Motor neuron (in vitro differentiated cells): Measurements from ENCODE around the gene TMC3. TPM values are rescaled to one million over a fixed set of nuclear protein-coding genes. Genes with fewer than 3 reads are reported as not detected.
"Not testable (repeated sequence)": the region's sequence is repeated elsewhere in the genome, so short reads cannot be mapped to it uniquely, and the experiment has no call there.

Experiments
- ATAC-seq, 8 experiments: fragments of 200-7000 bp; cut with Tn5 transposase; replicated peaks in 6 of 8; 2 replicates each; pipeline ENCODE4 v1.8.0; 2021; ENCODE audit warnings: mild to moderate bottlenecking in 8 of 8, moderate library complexity in 8 of 8
- H3K27ac ChIP-seq, 2 donors: fragments of 250-450 bp; sonication (Bioruptor Pico); 2 replicates each; pipeline ENCODE4 v1.9.0; 2021; ENCODE audit warnings: antibody characterized with exemption in 2 of 2, mild to moderate bottlenecking in 2 of 2, moderate library complexity in 1 of 2
- H3K4me1 ChIP-seq, 2 donors: fragments of 250-450 bp; sonication (Bioruptor Pico); replicated peaks in 1 of 2; 2 replicates each; pipeline ENCODE4 v1.6.1; 2021; ENCODE audit warnings: antibody characterized with exemption in 2 of 2, mild to moderate bottlenecking in 2 of 2, moderate library complexity in 1 of 2
- H3K4me3 ChIP-seq, 5 donors: fragments of 250-450 bp; sonication (Bioruptor Pico); 2 replicates each; pipeline ENCODE4 v1.9.0; 2021; ENCODE audit warnings: antibody characterized with exemption in 5 of 5, mild to moderate bottlenecking in 5 of 5, moderate library complexity in 4 of 5
- WGBS, 10 experiments: fragments of 450-650 bp; shearing (Covaris generic); methylation state at CpG; one replicate each; pipeline ENCODE4 v1.0.0; 2022; 5-methylcytosine and 5-hydroxymethylcytosine counted together
- in situ Hi-C, 9 experiments: fragments of 400-800 bp; cut with MboI; loops; one replicate each; pipeline ENCODE4 v1.15.0; 2021; ENCODE audit warnings: low sequenced_read_pairs in 9 of 9, low pct_unique_long_range_greater_than_20kb in 2 of 9; ENCODE audit not compliant: unreplicated experiment in 9 of 9
- total RNA-seq, 8 experiments: library from RNA; unstranded; fragments of 300-600 nt; gene quantifications; 2 replicates each; pipeline versions ENCODE4 v1.2.3 to v1.2.4, GENCODE V29; 2022

Gene TMC3
- total RNA-seq, result under 1 TPM in 7 of 8 experiments, not detected in 1; 0.05 to 0.43 (median 0.13) TPM

DNA sequence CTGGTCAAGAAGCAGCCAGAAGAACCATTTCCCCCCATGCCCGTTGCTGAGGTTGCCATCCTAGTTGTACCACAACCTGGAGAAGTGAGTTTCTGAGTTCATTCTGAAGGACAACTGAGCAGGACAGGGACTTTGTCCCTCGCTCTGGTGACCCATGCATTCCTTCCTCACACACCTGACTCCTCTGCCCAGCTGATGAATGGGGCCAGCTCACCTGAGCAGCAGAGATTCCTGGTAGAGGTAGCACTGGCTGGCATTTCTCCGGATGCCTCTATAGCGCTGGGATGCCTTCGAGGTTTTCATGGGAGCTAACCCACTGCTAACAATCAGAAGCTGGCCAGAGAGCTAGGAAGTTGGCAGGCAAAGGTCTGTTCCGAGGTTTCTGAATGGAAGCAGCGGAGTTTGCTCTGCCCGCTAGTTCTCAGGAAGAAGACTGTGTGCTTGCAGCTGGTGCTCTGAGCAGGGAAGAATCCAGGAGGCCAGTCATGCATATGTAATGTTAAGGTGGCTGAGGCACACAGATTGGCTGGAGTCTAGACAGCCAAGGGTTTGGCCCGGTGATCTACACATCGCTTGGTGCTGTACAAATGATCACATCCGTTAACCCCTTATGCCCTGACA, at the start of gene TMC3:
Gene TMC3, minus strand, starts transcription at position 439 of the 621 bp plus-strand sequence. Its CDS starts 136 bp downstream, at position 303.
- no peak within 1 kb of the TSS for H3K4me3 ChIP-seq
- H3K27ac ChIP-seq, result no peak within 1 kb of the TSS
- 22 to 70% (median 45%) methylated on average over 2 to 10 of the region's 11 CpGs; no CpG with 5 or more reads in 3 of the 10 experiments for WGBS, 10 experiments
- peak; percentile 49 to 86 (median 73) for ATAC-seq
- in situ Hi-C loops, result no loop called here
- H3K4me1 ChIP-seq, result peaks cover 2 to 15% of the 10 kb centered on the region in 2 donors

GRCh38 chr15:81421461-81421860, 47.4 kb upstream of the TMC3 start:
- in situ Hi-C loops, result no loop called here
- ATAC-seq, result no peak
- no peaks in the 10 kb centered on the region for H3K4me1 ChIP-seq
- no peak overlapping the region for H3K4me3 ChIP-seq
- H3K27ac ChIP-seq, result no peak overlapping the region
- WGBS, 10 experiments, result 67 to 100% (median 91%) methylated on average over 1 of the region's 1 CpG; no CpG with 5 or more reads in 1 of the 10 experiments

DNA sequence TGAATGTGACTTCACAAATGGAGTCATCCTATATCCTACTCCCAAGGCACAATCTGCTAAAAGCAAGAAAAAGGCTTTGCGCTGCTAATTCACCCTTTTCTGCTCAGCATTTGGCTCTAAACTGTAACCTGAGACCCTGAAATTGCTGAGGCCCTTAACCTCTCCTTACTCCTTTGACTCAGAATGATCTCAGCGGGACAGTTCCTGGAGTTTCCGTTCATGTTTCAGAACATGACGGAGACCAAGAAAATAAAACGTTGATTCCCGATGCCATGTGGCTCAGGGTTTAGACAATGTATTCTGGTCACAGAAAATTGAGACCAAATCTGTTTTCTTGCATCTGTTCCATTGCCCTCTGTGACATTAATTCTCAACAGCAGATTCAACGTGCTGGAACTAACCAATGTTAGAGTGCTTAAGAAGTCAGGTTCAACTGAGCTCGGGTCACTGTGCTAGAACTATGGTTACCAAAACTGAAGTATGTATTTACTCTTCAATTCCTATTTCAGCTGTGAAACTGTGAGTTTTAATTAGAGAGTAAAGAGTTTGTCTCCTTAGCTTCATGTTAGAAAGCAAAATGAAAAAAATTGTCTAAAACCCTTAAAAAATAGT, 45.4 kb upstream of the TMC3 start:
- in situ Hi-C loops, result no loop called here
- H3K4me3 ChIP-seq, result no peak overlapping the region
- ATAC-seq, result peak in 2 of 8 experiments; percentile 9 to 35
- H3K27ac ChIP-seq, result no peak overlapping the region
- no peaks in the 10 kb centered on the region for H3K4me1 ChIP-seq
- WGBS, 10 experiments, result 19 to 75% (median 28%) methylated on average over 5 to 8 of the region's 8 CpGs; no CpG with 5 or more reads in 1 of the 10 experiments

DNA sequence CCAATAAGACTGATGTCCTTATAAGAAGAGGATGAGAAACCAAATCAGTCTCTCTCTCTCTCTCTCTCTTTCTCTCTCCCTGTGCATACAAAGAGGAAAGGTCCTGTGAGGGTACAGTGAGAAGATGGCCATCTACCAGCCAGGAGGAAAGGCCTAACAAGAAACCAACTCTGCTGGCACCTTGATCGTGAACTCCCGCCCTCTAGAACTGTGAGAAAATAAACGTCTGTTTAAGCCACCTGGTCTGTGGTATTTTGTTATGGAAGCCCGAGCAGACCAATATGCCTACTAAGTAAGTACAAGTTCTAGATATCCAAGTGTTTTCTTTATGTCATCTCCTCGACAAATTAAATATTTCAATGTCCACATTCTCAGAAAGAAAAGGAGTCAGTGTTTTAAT, 44.9 kb upstream of the TMC3 start:
- ATAC-seq, result no peak
- no peak overlapping the region for H3K4me3 ChIP-seq
- no peaks in the 10 kb centered on the region for H3K4me1 ChIP-seq
- in situ Hi-C loops, result no loop called here
- no peak overlapping the region for H3K27ac ChIP-seq
- WGBS, 10 experiments, result 20 to 100% (median 79%) methylated on average over 1 to 5 of the region's 5 CpGs; no CpG with 5 or more reads in 2 of the 10 experiments

- Histone ChIP-seq H3K27ac (no peak overlapping the region), H3K4me1 (no peaks in the 10 kb centered on the region), H3K4me3 (no peak overlapping the region)
- in situ Hi-C loops, result no loop called here
- WGBS, 10 experiments, result 86 to 100% (median 93%) methylated on average over 2 to 7 of the region's 7 CpGs; no CpG with 5 or more reads in 3 of the 10 experiments
- no peak for ATAC-seq
Measured at GRCh38 chr15:81418444-81418843, 44.4 kb upstream of the TMC3 start.

- ATAC-seq, H3K27ac ChIP-seq, in situ Hi-C loops, H3K4me3 ChIP-seq, H3K4me1 ChIP-seq: not testable (repeated sequence)
- 60 to 100% (median 87%) methylated on average over 1 to 5 of the region's 12 CpGs; no CpG with 5 or more reads in 4 of the 10 experiments for WGBS, 10 experiments
Measured at GRCh38 chr15:81414274-81414968, 40.4 kb upstream of the TMC3 start.

GRCh38 chr15:81413851-81414250, 39.8 kb upstream of the TMC3 start:
- peaks cover 0 to 2% of the 10 kb centered on the region in 2 donors for H3K4me1 ChIP-seq
- in situ Hi-C loops, result no loop called here
- H3K27ac ChIP-seq, result no peak overlapping the region
- ATAC-seq, result no peak
- H3K4me3 ChIP-seq, result no peak overlapping the region
- 87 to 100% (median 93%) methylated on average over 2 to 22 of the region's 32 CpGs; no CpG with 5 or more reads in 4 of the 10 experiments for WGBS, 10 experiments

DNA sequence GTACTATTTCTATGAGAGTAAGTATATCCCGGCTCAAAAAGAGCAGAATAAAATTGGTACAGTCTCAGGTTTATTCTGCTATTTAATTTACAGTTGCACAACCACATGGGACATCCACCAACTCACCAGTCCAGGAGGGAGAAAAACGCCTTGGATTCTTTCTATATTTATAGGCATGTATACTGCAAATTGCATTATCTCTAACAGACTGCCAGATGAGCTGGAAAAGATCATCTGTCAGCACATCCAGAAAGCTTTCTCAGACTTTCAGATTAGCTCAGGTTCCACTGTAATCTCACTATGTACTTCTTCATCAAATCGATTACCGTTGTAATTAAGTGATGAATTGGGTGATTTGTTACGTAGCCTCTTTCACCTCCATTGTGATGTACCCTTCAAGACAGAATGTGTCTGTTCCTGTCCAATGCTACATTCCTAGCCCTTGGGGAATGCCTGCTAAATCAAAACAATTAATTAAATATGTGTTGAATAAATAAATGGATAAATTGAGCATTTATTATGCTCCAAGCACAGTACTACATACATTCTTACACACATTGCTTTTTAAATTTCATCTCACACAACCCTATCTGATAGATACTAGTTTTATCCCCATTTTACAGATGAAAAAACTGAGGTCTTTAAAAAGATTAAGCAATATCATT, 38.1 kb upstream of the TMC3 start:
- WGBS, 10 experiments, result 45 to 92% (median 71%) methylated on average over 1 to 5 of the region's 5 CpGs; no CpG with 5 or more reads in 2 of the 10 experiments
- ATAC-seq, result peak in 1 of 8 experiments; percentile 34
- no peak overlapping the region for H3K27ac ChIP-seq

GRCh38 chr15:81411051-81411450, 37.0 kb upstream of the TMC3 start:
- in situ Hi-C loops, result no loop called here
- WGBS, 10 experiments, result 0 to 93% (median 25%) methylated on average over 1 to 2 of the region's 2 CpGs; no CpG with 5 or more reads in 2 of the 10 experiments

More for the DNA sequence above, 38.1 kb upstream of the TMC3 start:
- Histone ChIP-seq H3K4me3 (no peak overlapping the region), H3K4me1 (peaks cover 0 to 2% of the 10 kb centered on the region in 2 donors)
- in situ Hi-C loops, result no loop called here

DNA sequence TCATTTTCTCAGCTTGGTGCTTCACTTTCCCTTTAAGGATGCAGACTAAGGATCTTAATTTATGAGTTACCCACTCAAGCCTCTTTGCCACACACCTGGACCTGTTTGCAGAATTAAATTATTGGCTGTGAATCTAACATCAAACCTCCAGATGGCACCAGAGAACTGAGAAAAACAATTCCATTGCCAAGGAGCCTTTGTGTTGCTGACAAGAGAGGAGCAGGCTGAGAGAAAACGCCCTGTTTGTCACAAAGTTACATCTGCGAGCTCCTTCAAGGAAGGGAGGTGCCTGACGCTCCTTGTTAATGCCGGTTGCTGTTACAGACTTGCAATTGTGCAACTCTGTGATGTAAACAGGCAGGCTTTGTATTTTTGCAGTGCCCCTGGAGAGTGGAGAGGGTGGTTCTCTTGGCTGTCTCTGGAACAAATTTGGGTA, 36.3 kb upstream of the TMC3 start:
- Histone ChIP-seq H3K4me3 (peak overlapping the region in 1 of 5 donors; percentile 23), H3K4me1 (peaks cover 0 to 2% of the 10 kb centered on the region in 2 donors)
- in situ Hi-C loops, result no loop called here

More at GRCh38 chr15:81411051-81411450, 37.0 kb upstream of the TMC3 start:
- Histone ChIP-seq H3K4me1 (peaks cover 0 to 2% of the 10 kb centered on the region in 2 donors), H3K4me3 (peak overlapping the region in 1 of 5 donors; percentile 23), H3K27ac (no peak overlapping the region)
- ATAC-seq, result peak in 3 of 8 experiments; percentile 6 to 40 (median 38)

DNA sequence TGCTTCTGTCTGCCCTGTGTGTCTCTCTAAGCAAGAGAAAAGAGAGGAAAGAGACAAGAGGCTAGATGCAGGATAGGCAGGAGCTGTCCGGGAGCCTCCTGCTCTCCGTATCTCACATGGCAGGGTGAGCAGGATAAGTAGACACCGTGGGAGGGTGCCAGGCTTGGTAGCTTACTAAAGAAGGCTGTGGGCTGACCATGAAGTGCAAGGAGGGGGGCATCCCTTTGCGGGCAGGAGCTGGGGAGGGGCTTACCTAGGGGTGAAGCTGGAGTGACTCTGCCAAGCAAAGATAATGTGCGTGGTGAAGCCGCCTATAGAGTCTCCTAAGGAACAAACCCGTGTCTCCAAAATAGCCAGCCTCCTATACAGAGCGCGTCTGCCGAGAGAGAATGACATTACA, 33.7 kb upstream of the TMC3 start:
- Histone ChIP-seq H3K4me1 (peaks cover 0 to 2% of the 10 kb centered on the region in 2 donors), H3K27ac (no peak overlapping the region), H3K4me3 (no peak overlapping the region)
- in situ Hi-C loops, result loop anchor here in 2 of 9 experiments (10.0 kb wide), 1 partner anchor 133 kb away; no protein-coding TSS in a partner anchor
- 62 to 94% (median 86%) methylated on average over 3 to 5 of the region's 10 CpGs; no CpG with 5 or more reads in 5 of the 10 experiments for WGBS, 10 experiments
- no peak for ATAC-seq

More for the DNA sequence above, 36.3 kb upstream of the TMC3 start:
- no peak overlapping the region for H3K27ac ChIP-seq
- peak; percentile 69 to 100 (median 83) for ATAC-seq
- WGBS, 10 experiments, result 0 to 10% (median 0%) methylated on average over 1 to 3 of the region's 4 CpGs; no CpG with 5 or more reads in 3 of the 10 experiments

DNA sequence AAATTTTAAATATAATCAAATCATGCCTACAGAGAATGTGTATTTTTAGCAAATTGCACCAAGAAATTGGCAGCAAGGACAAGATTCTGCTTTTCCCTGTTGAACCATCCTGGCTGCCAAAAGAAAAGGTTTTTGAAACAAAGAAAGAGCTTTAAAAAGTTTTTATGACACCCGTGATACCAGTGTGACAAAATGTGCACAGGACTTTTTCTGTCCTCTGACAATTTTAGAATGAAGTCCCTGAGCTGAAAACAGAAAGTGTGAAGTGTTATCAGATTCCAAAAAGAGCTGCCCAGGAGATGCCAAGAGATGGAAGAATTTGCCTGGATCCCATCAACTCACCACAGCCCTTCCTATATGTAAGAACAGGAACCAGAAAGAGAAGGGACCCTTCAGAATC, 33.2 kb upstream of the TMC3 start:
- H3K4me1 ChIP-seq, result peaks cover 0 to 2% of the 10 kb centered on the region in 2 donors
- 0 to 78% (median 50%) methylated on average over 1 of the region's 1 CpG; no CpG with 5 or more reads in 1 of the 10 experiments for WGBS, 10 experiments
- in situ Hi-C loops, result loop anchor here in 2 of 9 experiments (10.0 kb wide), 1 partner anchor 132 kb away; no protein-coding TSS in a partner anchor
- no peak for ATAC-seq
- H3K4me3 ChIP-seq, result no peak overlapping the region
- H3K27ac ChIP-seq, result no peak overlapping the region
